Activated T-cell treated with anti-CD3 and anti-CD28 coated beads, Interleukin-2, amount 50 U/mL, for 72 hours (primary cell): ENCODE measurements around the gene MLX. TPM values are rescaled to one million over a fixed set of nuclear protein-coding genes. Genes with fewer than 3 reads are reported as not detected.
"Not testable (repeated sequence)": the region's sequence is repeated elsewhere in the genome, so short reads cannot be mapped to it uniquely, and the experiment has no call there.

Experiments
- ATAC-seq, 2 donors: fragments of 150-1000 bp; cut with Tn5 transposase; replicated peaks in 1 of 2; 2 replicates each; pipeline ENCODE4 v1.10.0; 2021; ENCODE audit warnings: moderate library complexity in 2 of 2, mild to moderate bottlenecking in 1 of 2
- DNase-seq, 2 donors: peaks; one replicate each; pipeline ENCODE4 v3.0.0; 2021 to 2022; ENCODE audit warnings: mixed read lengths in 1 of 2
- H3K27ac Mint-ChIP-seq: one replicate; pipeline ENCODE4 v1.8.0; 2022; ENCODE audit warnings: mild to moderate bottlenecking, moderate library complexity, mixed read lengths
- H3K27me3 Mint-ChIP-seq: one replicate; pipeline ENCODE4 v1.8.0; 2022; ENCODE audit warnings: low read depth, mixed read lengths
- H3K36me3 Mint-ChIP-seq, 2 donors: one replicate each; pipeline ENCODE4 v1.8.0; 2022; ENCODE audit warnings: mixed read lengths in 2 of 2, mild to moderate bottlenecking in 1 of 2; ENCODE audit not compliant: insufficient read depth in 2 of 2
- H3K4me1 Mint-ChIP-seq: one replicate; pipeline ENCODE4 v1.8.0; 2022; ENCODE audit warnings: low read depth, mixed read lengths
- H3K4me3 Mint-ChIP-seq, 2 donors: one replicate each; pipeline ENCODE4 v1.8.0; 2022; ENCODE audit warnings: mild to moderate bottlenecking in 2 of 2, mixed read lengths in 2 of 2, moderate library complexity in 2 of 2
- H3K9me3 Mint-ChIP-seq, 2 donors: one replicate each; pipeline ENCODE4 v1.8.0; 2022; ENCODE audit warnings: mixed read lengths in 2 of 2
- total RNA-seq, 2 donors: library from RNA; stranded (reverse); gene quantifications; one replicate each; pipeline ENCODE4 v1.2.3, GENCODE V29; 2022

The MLX gene
- total RNA-seq, 2 donors from 2014 or later: 38.8 to 41.2 TPM

- DNase-seq (no peak), ATAC-seq (no peak)
- H3K4me3 Mint-ChIP-seq: no peak overlapping the region
- peaks cover 52% of the 10 kb centered on the region for H3K4me1 Mint-ChIP-seq
- H3K9me3 Mint-ChIP-seq: no peaks in the 10 kb centered on the region
- no peaks in the 10 kb centered on the region for H3K27me3 Mint-ChIP-seq
- H3K36me3 Mint-ChIP-seq: no peaks in the 10 kb centered on the region
- H3K27ac Mint-ChIP-seq: no peak overlapping the region
Measured at GRCh38 chr17:42527932-42528331, 39.0 kb upstream of the MLX start.

GRCh38 chr17:42529061-42529460 is 37.8 kb upstream of the MLX start:
- peaks cover 41% of the 10 kb centered on the region for H3K4me1 Mint-ChIP-seq
- H3K27ac Mint-ChIP-seq: no peak overlapping the region
- no peaks in the 10 kb centered on the region for H3K27me3 Mint-ChIP-seq
- no peak overlapping the region for H3K4me3 Mint-ChIP-seq
- DNase-seq (no peak), ATAC-seq (no peak)
- no peaks in the 10 kb centered on the region for H3K36me3 Mint-ChIP-seq
- H3K9me3 Mint-ChIP-seq: no peaks in the 10 kb centered on the region

GRCh38 chr17:42530952-42531454 is 35.9 kb upstream of the MLX start:
- Mint-ChIP-seq H3K4me1 (peaks cover 44% of the 10 kb centered on the region), H3K4me3 (peak overlapping the region in 1 of 2 donors; percentile 83), H3K27ac (no peak overlapping the region), H3K36me3 (no peaks in the 10 kb centered on the region), H3K9me3 (no peaks in the 10 kb centered on the region), H3K27me3 (no peaks in the 10 kb centered on the region)
- ATAC-seq (no peak), DNase-seq (no peak)

GRCh38 chr17:42531455-42532354 is 35.2 kb upstream of the MLX start:
- DNase-seq (peak; percentile 68 to 76), ATAC-seq (peak; percentile 35 to 37)
- H3K9me3 Mint-ChIP-seq: no peaks in the 10 kb centered on the region
- H3K36me3 Mint-ChIP-seq: no peaks in the 10 kb centered on the region
- H3K4me3 Mint-ChIP-seq: peak overlapping the region; percentile 83
- H3K27ac Mint-ChIP-seq: peak overlapping the region; percentile 10
- no peaks in the 10 kb centered on the region for H3K27me3 Mint-ChIP-seq
- H3K4me1 Mint-ChIP-seq: peaks cover 45% of the 10 kb centered on the region

GRCh38 chr17:42535155-42536047 is 31.5 kb upstream of the MLX start:
- no peaks in the 10 kb centered on the region for H3K9me3 Mint-ChIP-seq
- H3K4me3 Mint-ChIP-seq: peak overlapping the region; percentile 88 to 93
- H3K36me3 Mint-ChIP-seq: peaks cover 0 to 7% of the 10 kb centered on the region in 2 donors
- no peaks in the 10 kb centered on the region for H3K27me3 Mint-ChIP-seq
- no peak for DNase-seq
- peak overlapping the region; percentile 78 for H3K27ac Mint-ChIP-seq
- H3K4me1 Mint-ChIP-seq: peaks cover 50% of the 10 kb centered on the region
- no peak for ATAC-seq

- Mint-ChIP-seq H3K27me3 (no peaks in the 10 kb centered on the region), H3K36me3 (peaks cover 0 to 7% of the 10 kb centered on the region in 2 donors)
Measured at GRCh38 chr17:42536048-42536371, 30.9 kb upstream of the MLX start, which contains the start of gene NAGLU. Gene NAGLU (plus strand): TSS chr17:42536241. CDS start chr17:42536273, 32 bp downstream.

GRCh38 chr17:42536372-42537155 is 30.3 kb upstream of the MLX start:
- H3K9me3 Mint-ChIP-seq: no peaks in the 10 kb centered on the region
- peaks cover 50% of the 10 kb centered on the region for H3K4me1 Mint-ChIP-seq
- H3K27ac Mint-ChIP-seq: no peak overlapping the region
- ATAC-seq: peak; percentile 80 to 81
- DNase-seq: peak; percentile 83 to 87
- H3K27me3 Mint-ChIP-seq: no peaks in the 10 kb centered on the region
- peak overlapping the region; percentile 89 to 92 for H3K4me3 Mint-ChIP-seq
- peaks cover 0 to 7% of the 10 kb centered on the region in 2 donors for H3K36me3 Mint-ChIP-seq

More at GRCh38 chr17:42536048-42536371, 30.9 kb upstream of the MLX start, which contains the start of gene NAGLU:
- Mint-ChIP-seq H3K27ac (peak within 1 kb of the TSS; percentile 78), H3K9me3 (no peaks in the 10 kb centered on the region), H3K4me3 (peak within 1 kb of the TSS; percentile 89 to 93), H3K4me1 (peaks cover 50% of the 10 kb centered on the region)
- peak; percentile 94 for ATAC-seq
- DNase-seq: peak; percentile 92 to 94

- ATAC-seq (no peak), DNase-seq (no peak)
- peak overlapping the region; percentile 89 to 92 for H3K4me3 Mint-ChIP-seq
- H3K4me1 Mint-ChIP-seq: peaks cover 47% of the 10 kb centered on the region
- no peaks in the 10 kb centered on the region for H3K9me3 Mint-ChIP-seq
- H3K27me3 Mint-ChIP-seq: no peaks in the 10 kb centered on the region
- H3K27ac Mint-ChIP-seq: no peak overlapping the region
- H3K36me3 Mint-ChIP-seq: peaks cover 0 to 7% of the 10 kb centered on the region in 2 donors
Measured at GRCh38 chr17:42537156-42537805, 29.6 kb upstream of the MLX start.

- Mint-ChIP-seq H3K36me3 (peaks cover 0 to 7% of the 10 kb centered on the region in 2 donors), H3K4me1 (peaks cover 47% of the 10 kb centered on the region), H3K9me3 (no peaks in the 10 kb centered on the region), H3K4me3 (peak overlapping the region; percentile 44 to 65), H3K27me3 (no peaks in the 10 kb centered on the region), H3K27ac (no peak overlapping the region)
- DNase-seq (no peak), ATAC-seq (no peak)
Measured at GRCh38 chr17:42537826-42538451, 29.0 kb upstream of the MLX start.

GRCh38 chr17:42538482-42538881 is 28.4 kb upstream of the MLX start:
- peaks cover 47% of the 10 kb centered on the region for H3K4me1 Mint-ChIP-seq
- no peak for DNase-seq
- peaks cover 0 to 7% of the 10 kb centered on the region in 2 donors for H3K36me3 Mint-ChIP-seq
- no peak overlapping the region for H3K27ac Mint-ChIP-seq
- peak overlapping the region in 1 of 2 donors; percentile 44 for H3K4me3 Mint-ChIP-seq
- no peaks in the 10 kb centered on the region for H3K9me3 Mint-ChIP-seq
- no peaks in the 10 kb centered on the region for H3K27me3 Mint-ChIP-seq
- no peak for ATAC-seq

GRCh38 chr17:42540558-42540957 is 26.3 kb upstream of the MLX start:
- H3K36me3 Mint-ChIP-seq, DNase-seq, H3K27ac Mint-ChIP-seq, H3K9me3 Mint-ChIP-seq, ATAC-seq, H3K27me3 Mint-ChIP-seq: not testable (repeated sequence)
- Mint-ChIP-seq H3K4me3 (peak overlapping the region in 1 of 2 donors; percentile 35), H3K4me1 (peaks cover 43% of the 10 kb centered on the region)
